Endothelial cell of umbilical vein (primary cell): ENCODE results near the gene UNC119.

Experiments
- CTCF ChIP-seq, 2 donors: IDR thresholded peaks; 1 replicate in 1 of 2; 2 replicates in 1 of 2; pipeline ENCODE4 v1.5.1; 2011; ENCODE audit warnings: low read length in 2 of 2, mild to moderate bottlenecking in 2 of 2, moderate library complexity in 2 of 2, control low read depth in 1 of 2, inconsistent platforms in 1 of 2, low read depth in 1 of 2; ENCODE audit not compliant: insufficient read depth in 1 of 2; ENCODE audit errors: extremely low read depth in 1 of 2
- EZH2 ChIP-seq: IDR thresholded peaks from 2 replicates; pipeline ENCODE4 v1.6.1; 2012; ENCODE audit warnings: borderline replicate concordance, low read depth, mild to moderate bottlenecking, moderate library complexity, low read length, inconsistent platforms; ENCODE audit not compliant: severe bottlenecking
- FOS ChIP-seq: IDR thresholded peaks from 2 replicates; pipeline ENCODE4 v1.6.1; 2011; ENCODE audit warnings: mild to moderate bottlenecking, low read length, moderate library complexity, borderline replicate concordance; ENCODE audit not compliant: insufficient read depth
- GATA2 ChIP-seq: IDR thresholded peaks from 2 replicates; pipeline ENCODE4 v1.7.0; 2011; ENCODE audit warnings: low read depth, mild to moderate bottlenecking, moderate library complexity, mixed read lengths, low read length; ENCODE audit not compliant: insufficient read length, insufficient read depth
- JUN ChIP-seq: IDR thresholded peaks from 2 replicates; pipeline ENCODE4 v1.6.1; 2011; ENCODE audit warnings: borderline replicate concordance, low read depth; ENCODE audit not compliant: insufficient read length, insufficient read depth
- MYC ChIP-seq: IDR thresholded peaks from one replicate; pipeline ENCODE4 v1.6.1; 2011; ENCODE audit warnings: mild to moderate bottlenecking, low read depth, low read length
- POLR2A ChIP-seq: IDR thresholded peaks from 2 replicates; pipeline ENCODE4 v1.6.1; 2012; ENCODE audit warnings: low read depth, mild to moderate bottlenecking, control low read depth, low read length
- TF ChIP-seq, protein P1 (sequence below): IDR thresholded peaks from 2 replicates; pipeline ENCODE4 v1.6.1; 2011; ENCODE audit not compliant: insufficient read depth, insufficient read length

DNA sequence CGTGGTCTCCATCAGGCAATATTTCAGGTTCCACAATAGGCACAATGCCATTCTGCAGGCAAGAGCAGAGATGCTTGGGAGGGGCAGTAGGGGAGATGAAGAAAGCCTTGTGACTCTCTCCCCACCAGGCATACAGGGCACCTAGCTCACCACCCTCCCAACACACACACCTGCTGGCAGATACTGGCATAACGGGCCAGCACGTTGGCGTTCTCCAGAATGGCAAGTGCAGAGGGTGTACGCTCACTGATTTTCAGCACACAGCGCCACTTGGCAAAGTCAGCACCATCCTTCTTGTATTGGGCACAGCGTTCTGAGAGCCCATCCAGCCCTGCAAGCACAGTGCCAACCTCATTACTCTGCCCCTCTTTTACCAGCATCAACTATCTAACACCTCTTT lies 22.1 kb upstream of the UNC119 start:
- TF ChIP-seq CTCF (IDR thresholded peaks at IDR 0.05; ENCODE audit: extremely low read depth in 1 of 2, insufficient read depth in 1 of 2, low read depth in 1 of 2, low read length in 2 of 2) (peak in 1 of 2 donors; percentile 0), POLR2A (no peak), MYC (no peak), EZH2 (no peak), JUN (no peak), FOS (no peak), GATA2 (no peak)
- TF ChIP-seq, protein P1, sequence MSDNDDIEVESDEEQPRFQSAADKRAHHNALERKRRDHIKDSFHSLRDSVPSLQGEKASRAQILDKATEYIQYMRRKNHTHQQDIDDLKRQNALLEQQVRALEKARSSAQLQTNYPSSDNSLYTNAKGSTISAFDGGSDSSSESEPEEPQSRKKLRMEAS = no peak
